Colonic mucosa (tissue), 4 donors: ENCODE data around the gene TPMT. TPM values are rescaled to one million over a fixed set of nuclear protein-coding genes. Genes with fewer than 3 reads are reported as not detected.

Source experiments
- DNase-seq: peaks from one replicate; pipeline ENCODE4 v3.0.0-alpha.2; 2020
- H3K27ac ChIP-seq: fragments of 200-600 bp; one replicate; pipeline ENCODE4 v1.8.0; 2021
- H3K27me3 ChIP-seq: fragments of 200-600 bp; one replicate; pipeline ENCODE4 v1.8.0; 2021
- H3K36me3 ChIP-seq: fragments of 200-600 bp; one replicate; pipeline ENCODE4 v1.8.0; 2021
- H3K4me1 ChIP-seq: fragments of 200-600 bp; one replicate; pipeline ENCODE4 v1.8.0; 2021; ENCODE audit warnings: mild to moderate bottlenecking
- H3K4me3 ChIP-seq: fragments of 200-600 bp; one replicate; pipeline ENCODE4 v1.8.0; 2021
- H3K9ac ChIP-seq, 2 donors: one replicate each; pipeline ENCODE4 v1.7.0; 2013; ENCODE audit warnings: control low read depth in 2 of 2, low read depth in 2 of 2, low read length in 2 of 2
- H3K9me3 ChIP-seq: fragments of 200-600 bp; one replicate; pipeline ENCODE4 v1.8.0; 2021
- CTCF ChIP-seq: fragments of 200-600 bp; IDR thresholded peaks from one replicate; pipeline ENCODE4 v1.8.0; 2022; ENCODE audit warnings: antibody characterized with exemption, mild to moderate bottlenecking
- intact Hi-C: fragments of 100-400 bp; cut with DNase I; formaldehyde crosslinking; loops from one replicate; pipeline ENCODE4 v1.14.1; 2022
- total RNA-seq, 2 donors: library from RNA; stranded (reverse); fragmentation: NEBNext Ultra II Directional in 1 of 2; extraction: Animal tissue kit (Norgen Biotek cat#: 25700) in 1 of 2; gene quantifications; one replicate each; pipeline ENCODE4 v1.2.1, GENCODE V29; 2021
- donor health status: healthy.
- donor health status: DM: no; HTN: no; CAD: no.
- donor health status: DM: no; HTN: no; CAD: no.

The TPMT gene
- total RNA-seq, 2 donors from 2014 or later = 51.1 to 52.5 TPM

GRCh38 chr6:18090349-18090786 lies 64.5 kb downstream of the TPMT start:
- Histone ChIP-seq H3K27me3 (no peaks in the 10 kb centered on the region), H3K4me3 (no peak overlapping the region), H3K9ac (no peak overlapping the region), H3K9me3 (no peaks in the 10 kb centered on the region), H3K4me1 (no peaks in the 10 kb centered on the region), H3K36me3 (no peaks in the 10 kb centered on the region), H3K27ac (no peak overlapping the region)
- no peak for DNase-seq
- intact Hi-C loops = no loop called here
- TF ChIP-seq CTCF = no peak

- no peaks in the 10 kb centered on the region for H3K27me3 ChIP-seq
- H3K4me3 ChIP-seq = no peak overlapping the region
- no peaks in the 10 kb centered on the region for H3K36me3 ChIP-seq
- no peak overlapping the region for H3K9ac ChIP-seq
- intact Hi-C loops = no loop called here
- H3K4me1 ChIP-seq = no peaks in the 10 kb centered on the region
- no peak overlapping the region for H3K27ac ChIP-seq
- no peaks in the 10 kb centered on the region for H3K9me3 ChIP-seq
- DNase-seq = no peak
- no peak for TF ChIP-seq CTCF
These were observed 66.2 kb downstream of the TPMT start for GRCh38 chr6:18088419-18089296.

- intact Hi-C loops = no loop called here
- no peak overlapping the region for H3K9ac ChIP-seq
- no peak for DNase-seq
These were observed 67.3 kb downstream of the TPMT start for GRCh38 chr6:18087396-18088165.

GRCh38 chr6:18081025-18081668 lies 73.7 kb downstream of the TPMT start:
- no peak for TF ChIP-seq CTCF
- no peaks in the 10 kb centered on the region for H3K27me3 ChIP-seq
- H3K9me3 ChIP-seq = no peaks in the 10 kb centered on the region
- intact Hi-C loops = no loop called here
- H3K4me3 ChIP-seq = no peak overlapping the region
- no peaks in the 10 kb centered on the region for H3K36me3 ChIP-seq
- H3K27ac ChIP-seq = no peak overlapping the region
- no peak overlapping the region for H3K9ac ChIP-seq
- no peak for DNase-seq
- no peaks in the 10 kb centered on the region for H3K4me1 ChIP-seq

More at GRCh38 chr6:18087396-18088165, 67.3 kb downstream of the TPMT start:
- TF ChIP-seq CTCF = no peak
- Histone ChIP-seq H3K4me1 (no peaks in the 10 kb centered on the region), H3K9me3 (no peaks in the 10 kb centered on the region), H3K4me3 (no peak overlapping the region), H3K36me3 (no peaks in the 10 kb centered on the region), H3K27me3 (no peaks in the 10 kb centered on the region), H3K27ac (no peak overlapping the region)

- no peak for TF ChIP-seq CTCF
These were observed 74.3 kb downstream of the TPMT start for GRCh38 chr6:18080544-18080943.

More at GRCh38 chr6:18080544-18080943, 74.3 kb downstream of the TPMT start:
- H3K9ac ChIP-seq = no peak overlapping the region
- no peak for DNase-seq
- H3K4me1 ChIP-seq = no peaks in the 10 kb centered on the region
- no peak overlapping the region for H3K4me3 ChIP-seq
- H3K36me3 ChIP-seq = no peaks in the 10 kb centered on the region
- H3K27me3 ChIP-seq = no peaks in the 10 kb centered on the region
- intact Hi-C loops = no loop called here
- no peaks in the 10 kb centered on the region for H3K9me3 ChIP-seq
- no peak overlapping the region for H3K27ac ChIP-seq
